Measurements from ENCODE around the gene KY.

The KY gene

GRCh38 chr3:134568790-134569189, 82.0 kb downstream of the KY start:
- H3K4me3 ChIP-seq (ENCODE audit: control insufficient read depth in 1 of 7, extremely low read depth in 1 of 7, insufficient read depth in 4 of 7, low read depth in 2 of 7, low read length in 6 of 7), result no peak overlapping the region
- H3K27ac ChIP-seq (ENCODE audit: insufficient read depth in 1 of 2, low read depth in 1 of 2, low read length in 2 of 2, poor library complexity in 1 of 2, severe bottlenecking in 2 of 2), result no peak overlapping the region
- H3K36me3 ChIP-seq (ENCODE audit: control insufficient read depth in 4 of 4, insufficient read depth in 4 of 4, low read length in 3 of 4), result peaks cover 0 to 7% (median 0%) of the 10 kb centered on the region in 4 experiments
- ChIA-PET POLR2A (no interaction called here), CTCF (interaction anchor here (1.3 kb wide), 1 partner anchor 12 kb away, joined by 4 read pairs; no protein-coding TSS in a partner anchor)
- peaks cover 0 to 5% (median 2%) of the 10 kb centered on the region in 4 experiments for H3K4me1 ChIP-seq (ENCODE audit: control extremely low read depth in 1 of 4, control insufficient read depth in 4 of 4, insufficient read depth in 4 of 4, low read length in 3 of 4)
- 100% methylated on average over 6 of the region's 6 CpGs for WGBS (ENCODE audit: insufficient coverage)
- DNase-seq, result no peak
- H3K9me3 ChIP-seq (ENCODE audit: control extremely low read depth in 1 of 5, control insufficient read depth in 4 of 5, insufficient read depth in 2 of 5, low read depth in 1 of 5, low read length in 4 of 5), result peaks cover 0 to 16% (median 8%) of the 10 kb centered on the region in 5 experiments
- H3K27me3 ChIP-seq (replicated peaks in 2 of 5; ENCODE audit: control insufficient read depth in 4 of 5, insufficient read depth in 5 of 5, low read length in 4 of 5), result no peaks in the 10 kb centered on the region

- peaks cover 0 to 9% (median 4%) of the 10 kb centered on the region in 4 experiments for H3K36me3 ChIP-seq (ENCODE audit: control insufficient read depth in 4 of 4, insufficient read depth in 4 of 4, low read length in 3 of 4)
- ChIA-PET CTCF (interaction anchor here (1.3 kb wide), 1 partner anchor 11 kb away, joined by 4 read pairs; no protein-coding TSS in a partner anchor), POLR2A (no interaction called here)
- no peaks in the 10 kb centered on the region for H3K27me3 ChIP-seq (replicated peaks in 2 of 5; ENCODE audit: control insufficient read depth in 4 of 5, insufficient read depth in 5 of 5, low read length in 4 of 5)
- H3K27ac ChIP-seq (ENCODE audit: insufficient read depth in 1 of 2, low read depth in 1 of 2, low read length in 2 of 2, poor library complexity in 1 of 2, severe bottlenecking in 2 of 2), result no peak overlapping the region
- peak in 1 of 3 donors; percentile 13 for DNase-seq
- peaks cover 0 to 16% (median 8%) of the 10 kb centered on the region in 5 experiments for H3K9me3 ChIP-seq (ENCODE audit: control extremely low read depth in 1 of 5, control insufficient read depth in 4 of 5, insufficient read depth in 2 of 5, low read depth in 1 of 5, low read length in 4 of 5)
- peaks cover 0 to 6% (median 2%) of the 10 kb centered on the region in 4 experiments for H3K4me1 ChIP-seq (ENCODE audit: control extremely low read depth in 1 of 4, control insufficient read depth in 4 of 4, insufficient read depth in 4 of 4, low read length in 3 of 4)
- 73% methylated on average over 4 of the region's 4 CpGs for WGBS (ENCODE audit: insufficient coverage)
- H3K4me3 ChIP-seq (ENCODE audit: control insufficient read depth in 1 of 7, extremely low read depth in 1 of 7, insufficient read depth in 4 of 7, low read depth in 2 of 7, low read length in 6 of 7), result no peak overlapping the region
Measured at GRCh38 chr3:134567605-134568004, 83.2 kb downstream of the KY start.

GRCh38 chr3:134564991-134565390, 85.8 kb downstream of the KY start:
- POLR2A ChIA-PET, result no interaction called here
- CTCF ChIA-PET, result no interaction called here
- 100% methylated on average over 1 of the region's 2 CpGs for WGBS (ENCODE audit: insufficient coverage)

DNA sequence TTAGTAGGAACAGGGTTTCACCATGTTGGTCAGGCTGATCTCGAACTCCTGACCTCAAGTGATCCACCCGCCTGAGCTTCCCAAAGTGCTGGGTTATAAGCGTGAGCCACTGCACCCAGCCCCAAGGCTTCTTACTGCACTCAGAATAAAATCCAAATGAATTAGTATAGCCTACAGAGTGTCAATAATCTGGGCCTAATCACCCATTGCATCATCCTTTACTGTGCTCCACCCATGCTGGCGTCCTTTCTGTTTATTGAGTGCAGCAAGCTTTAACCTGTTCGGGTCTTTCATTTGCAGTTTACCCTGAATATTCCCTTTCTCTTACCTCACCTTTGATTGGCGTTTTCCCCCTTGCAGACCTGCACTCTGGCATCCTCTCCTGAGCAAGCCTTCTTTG, 87.2 kb downstream of the KY start:
- Histone ChIP-seq H3K9me3 (ENCODE audit: control extremely low read depth in 1 of 5, control insufficient read depth in 4 of 5, insufficient read depth in 2 of 5, low read depth in 1 of 5, low read length in 4 of 5) (peaks cover 0 to 3% (median 0%) of the 10 kb centered on the region in 5 experiments), H3K4me1 (ENCODE audit: control extremely low read depth in 1 of 4, control insufficient read depth in 4 of 4, insufficient read depth in 4 of 4, low read length in 3 of 4) (peaks cover 0 to 12% (median 2%) of the 10 kb centered on the region in 4 experiments), H3K27me3 (replicated peaks in 2 of 5; ENCODE audit: control insufficient read depth in 4 of 5, insufficient read depth in 5 of 5, low read length in 4 of 5) (no peaks in the 10 kb centered on the region), H3K36me3 (ENCODE audit: control insufficient read depth in 4 of 4, insufficient read depth in 4 of 4, low read length in 3 of 4) (peaks cover 9 to 19% (median 16%) of the 10 kb centered on the region in 4 experiments), H3K27ac (ENCODE audit: insufficient read depth in 1 of 2, low read depth in 1 of 2, low read length in 2 of 2, poor library complexity in 1 of 2, severe bottlenecking in 2 of 2) (no peak overlapping the region), H3K4me3 (ENCODE audit: control insufficient read depth in 1 of 7, extremely low read depth in 1 of 7, insufficient read depth in 4 of 7, low read depth in 2 of 7, low read length in 6 of 7) (no peak overlapping the region)
- 96% methylated on average over 6 of the region's 6 CpGs for WGBS (ENCODE audit: insufficient coverage)
- ChIA-PET CTCF (interaction anchor here (1.8 kb wide), 1 partner anchor 12 kb away, joined by 4 read pairs; no protein-coding TSS in a partner anchor), POLR2A (no interaction called here)
- no peak for DNase-seq

More at GRCh38 chr3:134564991-134565390, 85.8 kb downstream of the KY start:
- Histone ChIP-seq H3K27ac (ENCODE audit: insufficient read depth in 1 of 2, low read depth in 1 of 2, low read length in 2 of 2, poor library complexity in 1 of 2, severe bottlenecking in 2 of 2) (no peak overlapping the region), H3K4me3 (ENCODE audit: control insufficient read depth in 1 of 7, extremely low read depth in 1 of 7, insufficient read depth in 4 of 7, low read depth in 2 of 7, low read length in 6 of 7) (no peak overlapping the region), H3K36me3 (ENCODE audit: control insufficient read depth in 4 of 4, insufficient read depth in 4 of 4, low read length in 3 of 4) (peaks cover 7 to 14% (median 11%) of the 10 kb centered on the region in 4 experiments), H3K4me1 (ENCODE audit: control extremely low read depth in 1 of 4, control insufficient read depth in 4 of 4, insufficient read depth in 4 of 4, low read length in 3 of 4) (peaks cover 0 to 8% (median 2%) of the 10 kb centered on the region in 4 experiments), H3K9me3 (ENCODE audit: control extremely low read depth in 1 of 5, control insufficient read depth in 4 of 5, insufficient read depth in 2 of 5, low read depth in 1 of 5, low read length in 4 of 5) (peaks cover 0 to 16% (median 5%) of the 10 kb centered on the region in 5 experiments), H3K27me3 (replicated peaks in 2 of 5; ENCODE audit: control insufficient read depth in 4 of 5, insufficient read depth in 5 of 5, low read length in 4 of 5) (no peaks in the 10 kb centered on the region)
- no peak for DNase-seq

DNA sequence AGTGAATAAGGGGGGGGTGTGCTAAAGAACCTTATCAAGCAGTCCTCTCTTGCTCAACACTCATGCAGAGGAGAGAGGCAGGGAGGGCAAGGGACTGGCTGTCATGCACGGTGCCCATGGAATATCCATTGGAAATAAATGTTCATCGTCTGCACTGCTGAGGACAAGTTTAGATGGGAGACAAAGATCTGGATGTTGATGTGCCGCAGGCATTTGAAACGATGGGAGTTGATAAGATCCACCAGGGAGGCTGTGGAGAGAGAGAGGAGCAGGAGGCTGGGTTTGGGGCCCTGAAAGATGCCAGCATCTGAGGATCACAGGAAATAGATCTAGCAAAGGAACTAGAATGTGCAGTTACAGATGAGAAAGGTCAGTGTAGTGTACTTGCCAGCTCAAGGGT, 88.8 kb downstream of the KY start:
- Histone ChIP-seq H3K4me3 (ENCODE audit: control insufficient read depth in 1 of 7, extremely low read depth in 1 of 7, insufficient read depth in 4 of 7, low read depth in 2 of 7, low read length in 6 of 7) (no peak overlapping the region), H3K9me3 (ENCODE audit: control extremely low read depth in 1 of 5, control insufficient read depth in 4 of 5, insufficient read depth in 2 of 5, low read depth in 1 of 5, low read length in 4 of 5) (no peaks in the 10 kb centered on the region), H3K27me3 (replicated peaks in 2 of 5; ENCODE audit: control insufficient read depth in 4 of 5, insufficient read depth in 5 of 5, low read length in 4 of 5) (no peaks in the 10 kb centered on the region), H3K36me3 (ENCODE audit: control insufficient read depth in 4 of 4, insufficient read depth in 4 of 4, low read length in 3 of 4) (peaks cover 9 to 19% (median 16%) of the 10 kb centered on the region in 4 experiments), H3K4me1 (ENCODE audit: control extremely low read depth in 1 of 4, control insufficient read depth in 4 of 4, insufficient read depth in 4 of 4, low read length in 3 of 4) (peaks cover 0 to 7% (median 0%) of the 10 kb centered on the region in 4 experiments), H3K27ac (ENCODE audit: insufficient read depth in 1 of 2, low read depth in 1 of 2, low read length in 2 of 2, poor library complexity in 1 of 2, severe bottlenecking in 2 of 2) (no peak overlapping the region)
- ChIA-PET CTCF (interaction anchor here (1.6 kb wide), 1 partner anchor 38 kb away, joined by 3 read pairs; no protein-coding TSS in a partner anchor), POLR2A (no interaction called here)
- no peak for DNase-seq
- 94% methylated on average over 4 of the region's 4 CpGs for WGBS (ENCODE audit: insufficient coverage)

- ChIA-PET CTCF (no interaction called here), POLR2A (no interaction called here)
- H3K27me3 ChIP-seq (replicated peaks in 2 of 5; ENCODE audit: control insufficient read depth in 4 of 5, insufficient read depth in 5 of 5, low read length in 4 of 5), result no peaks in the 10 kb centered on the region
- no peaks in the 10 kb centered on the region for H3K9me3 ChIP-seq (ENCODE audit: control extremely low read depth in 1 of 5, control insufficient read depth in 4 of 5, insufficient read depth in 2 of 5, low read depth in 1 of 5, low read length in 4 of 5)
- H3K27ac ChIP-seq (ENCODE audit: insufficient read depth in 1 of 2, low read depth in 1 of 2, low read length in 2 of 2, poor library complexity in 1 of 2, severe bottlenecking in 2 of 2), result no peak overlapping the region
- H3K4me1 ChIP-seq (ENCODE audit: control extremely low read depth in 1 of 4, control insufficient read depth in 4 of 4, insufficient read depth in 4 of 4, low read length in 3 of 4), result peaks cover 0 to 7% (median 0%) of the 10 kb centered on the region in 4 experiments
- DNase-seq, result no peak
- WGBS (ENCODE audit: insufficient coverage), result 100% methylated on average over 1 of the region's 3 CpGs
- peaks cover 9 to 20% (median 17%) of the 10 kb centered on the region in 4 experiments for H3K36me3 ChIP-seq (ENCODE audit: control insufficient read depth in 4 of 4, insufficient read depth in 4 of 4, low read length in 3 of 4)
- no peak overlapping the region for H3K4me3 ChIP-seq (ENCODE audit: control insufficient read depth in 1 of 7, extremely low read depth in 1 of 7, insufficient read depth in 4 of 7, low read depth in 2 of 7, low read length in 6 of 7)
Measured at GRCh38 chr3:134559591-134559990, 91.2 kb downstream of the KY start.

Measured in common myeloid progenitor, CD34-positive (primary cell).